ENCODE results near the gene TUBAL3. TPM values are rescaled to one million over a fixed set of nuclear protein-coding genes. Genes with fewer than 3 reads are reported as not detected.

TUBAL3 gene
- total and polyA plus RNA-seq, 10 donors = not detected

DNA sequence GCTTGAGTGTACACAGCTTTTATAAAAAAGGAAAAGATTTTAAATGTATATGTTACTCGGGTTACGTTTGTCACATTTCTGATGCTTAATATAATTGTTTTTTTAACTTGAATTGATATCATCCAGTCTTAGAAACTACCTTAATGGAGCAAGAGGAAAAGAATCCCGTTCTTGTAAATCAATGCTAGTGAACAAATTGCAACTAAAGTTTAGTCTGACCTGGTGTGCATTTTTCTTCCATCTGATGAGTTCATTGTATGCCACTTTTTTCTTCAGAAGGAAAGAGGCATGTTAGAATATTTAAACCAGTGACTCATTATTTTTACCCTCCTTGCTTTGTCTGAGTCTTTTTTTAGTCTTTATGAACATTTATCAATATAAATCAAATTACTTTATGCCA is 42.4 kb upstream of the TUBAL3 start:
- Histone ChIP-seq H3K4me1 (peaks cover 0 to 46% (median 25%) of the 10 kb centered on the region in 6 donors), H3K36me3 (peaks cover 0 to 3% (median 0%) of the 10 kb centered on the region in 6 donors), H3K27ac (peak overlapping the region in 4 of 8 donors; percentile 53 to 64 (median 62)), H3K9me3 (no peaks in the 10 kb centered on the region), H3K4me3 (peak overlapping the region in 6 of 8 donors; percentile 23 to 65 (median 32)), H3K27me3 (replicated peaks in 1 of 7) (no peaks in the 10 kb centered on the region)
- intact Hi-C loops (cut with DNase I; ENCODE audit: low total_unique reads) = loop anchor here (10.0 kb wide), 1 partner anchor 428 kb away; no protein-coding TSS in a partner anchor
- 30 to 49% (median 38%) methylated on average over 3 of the region's 3 CpGs for WGBS, 5 donors
- TF ChIP-seq, protein P1, sequence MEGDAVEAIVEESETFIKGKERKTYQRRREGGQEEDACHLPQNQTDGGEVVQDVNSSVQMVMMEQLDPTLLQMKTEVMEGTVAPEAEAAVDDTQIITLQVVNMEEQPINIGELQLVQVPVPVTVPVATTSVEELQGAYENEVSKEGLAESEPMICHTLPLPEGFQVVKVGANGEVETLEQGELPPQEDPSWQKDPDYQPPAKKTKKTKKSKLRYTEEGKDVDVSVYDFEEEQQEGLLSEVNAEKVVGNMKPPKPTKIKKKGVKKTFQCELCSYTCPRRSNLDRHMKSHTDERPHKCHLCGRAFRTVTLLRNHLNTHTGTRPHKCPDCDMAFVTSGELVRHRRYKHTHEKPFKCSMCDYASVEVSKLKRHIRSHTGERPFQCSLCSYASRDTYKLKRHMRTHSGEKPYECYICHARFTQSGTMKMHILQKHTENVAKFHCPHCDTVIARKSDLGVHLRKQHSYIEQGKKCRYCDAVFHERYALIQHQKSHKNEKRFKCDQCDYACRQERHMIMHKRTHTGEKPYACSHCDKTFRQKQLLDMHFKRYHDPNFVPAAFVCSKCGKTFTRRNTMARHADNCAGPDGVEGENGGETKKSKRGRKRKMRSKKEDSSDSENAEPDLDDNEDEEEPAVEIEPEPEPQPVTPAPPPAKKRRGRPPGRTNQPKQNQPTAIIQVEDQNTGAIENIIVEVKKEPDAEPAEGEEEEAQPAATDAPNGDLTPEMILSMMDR (IDR thresholded peaks at IDR 0.05 in 8 of 11, conservative IDR thresholded peaks at IDR 0.05 in 3 of 11) = no peak
- DNase-seq = no peak

DNA sequence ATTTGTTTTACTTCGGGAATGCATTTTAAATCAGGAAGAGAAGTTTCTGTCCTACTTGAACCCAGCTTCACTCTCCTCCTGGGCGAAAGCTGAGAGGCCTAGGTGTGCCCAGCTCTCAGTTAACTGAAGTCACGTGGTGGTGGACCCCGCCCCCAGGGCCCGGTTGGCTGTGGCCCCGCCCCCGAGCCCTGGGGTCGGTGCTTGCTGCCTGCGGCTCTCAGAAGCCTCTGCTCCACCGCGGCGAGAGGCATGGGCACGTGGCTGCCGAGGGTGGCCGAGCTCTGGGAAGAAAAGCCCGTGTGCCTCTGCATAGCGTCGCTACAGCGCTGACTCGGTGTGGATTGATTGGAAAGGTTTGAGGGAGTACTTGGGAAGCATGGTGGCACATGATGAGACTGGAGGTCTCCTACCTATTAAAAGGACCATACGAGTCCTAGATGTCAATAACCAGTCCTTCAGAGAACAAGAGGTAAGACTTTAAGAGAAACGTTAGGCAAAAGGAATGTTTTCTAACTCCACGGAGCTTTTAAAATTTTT is 41.8 kb upstream of the TUBAL3 start:
- peak; percentile 95 for DNase-seq
- TF ChIP-seq, protein P1 (IDR thresholded peaks at IDR 0.05 in 8 of 11, conservative IDR thresholded peaks at IDR 0.05 in 3 of 11) = no peak
- TF ChIP-seq POLR2AphosphoS5 (IDR thresholded peaks at IDR 0.05) (peak; percentile 92 to 97 (median 94)), POLR2A (IDR thresholded peaks at IDR 0.05) (peak in 1 of 3 donors; percentile 50)
- peak overlapping the region in 4 of 8 donors; percentile 53 to 64 (median 62) for H3K27ac ChIP-seq
- WGBS, 5 donors = 10 to 19% (median 14%) methylated on average over 21 to 23 of the region's 23 CpGs
- H3K27me3 ChIP-seq (replicated peaks in 1 of 7) = no peaks in the 10 kb centered on the region
- H3K4me3 ChIP-seq = peak overlapping the region; percentile 10 to 65 (median 29)
- peaks cover 0 to 49% (median 25%) of the 10 kb centered on the region in 6 donors for H3K4me1 ChIP-seq
- intact Hi-C loops (cut with DNase I; ENCODE audit: low total_unique reads) = loop anchor here (10.0 kb wide), 1 partner anchor 428 kb away; no protein-coding TSS in a partner anchor
- H3K36me3 ChIP-seq = no peaks in the 10 kb centered on the region
- H3K9me3 ChIP-seq = no peaks in the 10 kb centered on the region

DNA sequence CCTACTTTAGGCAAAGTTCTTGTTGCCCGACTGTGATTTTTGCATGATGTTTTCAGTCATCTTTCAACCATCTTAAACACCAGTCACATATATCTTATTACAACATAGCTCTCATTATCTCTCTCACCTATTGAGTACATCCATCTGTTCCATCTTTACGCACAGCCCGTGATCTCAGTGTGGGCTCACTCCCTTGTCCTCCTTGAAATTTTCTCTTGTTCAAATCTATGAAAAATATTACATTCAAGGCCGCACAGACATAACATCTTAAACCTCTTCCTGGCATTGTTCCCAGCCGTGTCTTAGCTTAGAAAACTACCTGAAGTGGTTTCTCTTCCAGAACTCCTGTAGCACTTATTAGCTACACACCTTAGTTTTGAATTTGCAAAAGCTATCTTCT is 40.4 kb upstream of the TUBAL3 start:
- 92 to 93% (median 93%) methylated on average over 5 of the region's 5 CpGs for WGBS, 5 donors
- DNase-seq = no peak
- H3K27ac ChIP-seq = no peak overlapping the region
- no peak for TF ChIP-seq POLR2AphosphoS5 (IDR thresholded peaks at IDR 0.05)
- no peak for TF ChIP-seq POLR2A (IDR thresholded peaks at IDR 0.05)
- no peaks in the 10 kb centered on the region for H3K36me3 ChIP-seq
- H3K4me3 ChIP-seq = no peak overlapping the region
- intact Hi-C loops (cut with DNase I; ENCODE audit: low total_unique reads) = loop anchor here (10.0 kb wide), 1 partner anchor 430 kb away; no protein-coding TSS in a partner anchor
- no peaks in the 10 kb centered on the region for H3K9me3 ChIP-seq
- no peaks in the 10 kb centered on the region for H3K27me3 ChIP-seq (replicated peaks in 1 of 7)
- H3K4me1 ChIP-seq = peaks cover 0 to 49% (median 25%) of the 10 kb centered on the region in 6 donors

DNA sequence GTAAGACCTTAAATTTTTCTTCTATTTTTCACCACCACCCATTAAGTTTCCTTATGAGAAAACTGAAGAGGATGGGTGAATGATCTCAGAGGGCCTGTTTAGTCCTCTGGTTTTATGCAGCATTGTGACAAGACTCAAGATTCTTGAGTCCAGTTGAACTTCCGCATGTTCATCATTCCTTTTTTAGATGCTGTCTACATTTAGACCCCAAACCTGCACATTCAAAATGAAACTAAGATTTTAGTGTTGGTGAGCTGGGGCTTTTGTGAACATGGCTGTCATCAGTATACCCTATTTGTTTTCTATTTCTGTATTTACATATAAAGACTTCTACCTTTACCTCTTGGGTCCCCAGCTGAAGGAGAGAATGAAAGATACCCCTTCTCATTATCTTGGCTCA is 38.8 kb upstream of the TUBAL3 start:
- intact Hi-C loops (cut with DNase I; ENCODE audit: low total_unique reads) = loop anchor here (2.0 to 10.0 kb wide), 2 partner anchors 179 to 431 kb away; no protein-coding TSS in a partner anchor
- TF ChIP-seq POLR2A (IDR thresholded peaks at IDR 0.05) (no peak), POLR2AphosphoS5 (IDR thresholded peaks at IDR 0.05) (no peak)
- TF ChIP-seq, protein P1 (IDR thresholded peaks at IDR 0.05 in 8 of 11, conservative IDR thresholded peaks at IDR 0.05 in 3 of 11) = no peak
- H3K4me3 ChIP-seq = no peak overlapping the region
- no peaks in the 10 kb centered on the region for H3K36me3 ChIP-seq
- no peaks in the 10 kb centered on the region for H3K9me3 ChIP-seq
- DNase-seq = no peak
- 69 to 79% (median 71%) methylated on average over 1 of the region's 1 CpG for WGBS, 5 donors
- H3K27me3 ChIP-seq (replicated peaks in 1 of 7) = no peaks in the 10 kb centered on the region
- H3K27ac ChIP-seq = peak overlapping the region in 1 of 8 donors; percentile 7
- peaks cover 0 to 35% (median 25%) of the 10 kb centered on the region in 6 donors for H3K4me1 ChIP-seq

Data from spleen (tissue), 11 donors.